HepG2 (cell line): ENCODE measurements around the gene MTF1. TPM values are rescaled to one million over a fixed set of nuclear protein-coding genes. Genes with fewer than 3 reads are reported as not detected.

ENCODE experiments used
- ATF1 ChIP-seq: IDR thresholded peaks from 2 replicates; pipeline ENCODE4 v1.6.1; 2016; ENCODE audit warnings: mild to moderate bottlenecking, control low read depth
- CHD2 ChIP-seq: IDR thresholded peaks from 2 replicates; pipeline ENCODE4 v1.6.1; 2011; ENCODE audit warnings: low read depth, low read length, improper control_type of control experiment
- GMEB2 ChIP-seq: IDR thresholded peaks from 2 replicates; pipeline ENCODE4 v1.6.1; 2016; ENCODE audit warnings: missing biosample characterization, missing genetic modification reagents, low read depth
- MIER2 ChIP-seq: IDR thresholded peaks from 2 replicates; pipeline ENCODE4 v1.6.1; 2016; ENCODE audit warnings: missing biosample characterization, missing genetic modification reagents
- MTF2 ChIP-seq: sonication (generic); formaldehyde crosslinking; IDR thresholded peaks from 2 replicates; pipeline ENCODE4 v1.5.0; 2020; ENCODE audit warnings: missing genetic modification reagents, borderline replicate concordance
- PBX3 ChIP-seq: sonication (generic); formaldehyde crosslinking; IDR thresholded peaks from 2 replicates; pipeline ENCODE4 v1.8.1; 2023; ENCODE audit warnings: missing genetic modification reagents, inconsistent platforms, borderline replicate concordance
- PHF20 ChIP-seq: sonication (generic); formaldehyde crosslinking; IDR thresholded peaks from 2 replicates; pipeline ENCODE4 v1.5.0; 2020; ENCODE audit warnings: mild to moderate bottlenecking, missing genetic modification reagents
- SETDB1 ChIP-seq: sonication (generic); formaldehyde crosslinking; IDR thresholded peaks from 2 replicates; pipeline ENCODE4 v1.5.1; 2020; ENCODE audit warnings: missing genetic modification reagents, mild to moderate bottlenecking, borderline replicate concordance
- TBX2 ChIP-seq: sonication (generic); formaldehyde crosslinking; IDR thresholded peaks from 2 replicates; pipeline ENCODE4 v1.5.0; 2020; ENCODE audit warnings: missing genetic modification reagents, mild to moderate bottlenecking, borderline replicate concordance
- ZBTB4 ChIP-seq: sonication (generic); formaldehyde crosslinking; IDR thresholded peaks from 2 replicates; pipeline ENCODE4 v1.4.0; 2020; ENCODE audit warnings: missing genetic modification reagents, mild to moderate bottlenecking, borderline replicate concordance
- ZHX1 ChIP-seq: sonication (generic); formaldehyde crosslinking; IDR thresholded peaks from 2 replicates; pipeline ENCODE4 v1.8.1; 2022; ENCODE audit warnings: low read depth, mild to moderate bottlenecking, missing genetic modification reagents
- ZNF224 ChIP-seq: sonication (generic); formaldehyde crosslinking; IDR thresholded peaks from 2 replicates; pipeline ENCODE4 v1.5.0; 2020; ENCODE audit warnings: mild to moderate bottlenecking, missing genetic modification reagents
- ZNF383 ChIP-seq: sonication (generic); formaldehyde crosslinking; IDR thresholded peaks from 2 replicates; pipeline ENCODE4 v1.4.0; 2020; ENCODE audit warnings: missing genetic modification reagents, mild to moderate bottlenecking, borderline replicate concordance
- ZNF431 ChIP-seq: sonication (generic); formaldehyde crosslinking; IDR thresholded peaks from 2 replicates; pipeline ENCODE4 v1.9.0; 2022; ENCODE audit warnings: missing genetic modification reagents, low read depth, mild to moderate bottlenecking, borderline replicate concordance
- ZNF83 ChIP-seq: sonication (generic); formaldehyde crosslinking; IDR thresholded peaks from 2 replicates; pipeline ENCODE4 v1.4.0; 2020; ENCODE audit warnings: missing genetic modification reagents, mild to moderate bottlenecking, borderline replicate concordance
- polyA plus RNA-seq, 8 experiments: library from polyadenylated mRNA; depleted of rRNA in 3 of 8; stranded (reverse) in 7 of 8; unstranded in 1 of 8; fragments of >200 nt; fragmentation: Illumina TruSeq in 4 of 8; extraction: Trizol in 4 of 8; gene quantifications; 2 replicates each; pipeline versions ENCODE4 v1.2.1 to v1.2.3, GENCODE V29; 2011 to 2016; ENCODE audit warnings: low read depth in 4 of 8, missing spikeins in 1 of 8, mixed read lengths in 1 of 8; ENCODE audit not compliant: insufficient read depth in 1 of 8
- total RNA-seq, 5 experiments: library from RNA; depleted of rRNA; stranded (reverse); fragments of >200 nt; fragmentation: Illumina TruSeq; extraction: Trizol; gene quantifications; 2 replicates each; pipeline ENCODE4 v1.2.3, GENCODE V29; 2016; ENCODE audit warnings: low read depth in 1 of 5

Gene MTF1
- total and polyA plus RNA-seq, 2 of the 13 experiments (the other 11 are each of a cell fraction or from before 2014, with no cell fraction given): 2.4 to 3.3 TPM

GRCh38 chr1:37764414-37764825 lies 95.0 kb downstream of the MTF1 start (continued):
- peak; percentile 99 for TF ChIP-seq PBX3 (CRISPR knock-in tag)
- peak; percentile 97 for TF ChIP-seq ZHX1
- TF ChIP-seq PHF20: peak; percentile 81
- TF ChIP-seq ZNF224 (CRISPR knock-in tag): peak; percentile 66; the same call in 1 of the 2 replicates
- TF ChIP-seq CHD2: no peak
- TF ChIP-seq GMEB2 (CRISPR knock-in tag): no peak; the same call in 1 of the 2 replicates
- peak; percentile 100 for TF ChIP-seq ZNF83 (CRISPR knock-in tag)
- no peak for TF ChIP-seq ATF1
- no peak for TF ChIP-seq ZNF383 (CRISPR knock-in tag)
- peak; percentile 98 for TF ChIP-seq ZNF431 (CRISPR knock-in tag)
- peak; percentile 95; the same call in 1 of the 2 replicates for TF ChIP-seq MTF2 (CRISPR knock-in tag)
- TF ChIP-seq SETDB1 (CRISPR knock-in tag): no peak
- peak; percentile 92 for TF ChIP-seq TBX2 (CRISPR knock-in tag)
- TF ChIP-seq ZBTB4: peak; percentile 82; the same call in 1 of the 2 replicates
- TF ChIP-seq MIER2: peak; percentile 99
